Activated CD4-positive, alpha-beta T cell treated with anti-CD3 and anti-CD28 coated beads, Interleukin-2, amount 50 U/mL, for 4 hours (primary cell): ENCODE measurements around the gene SRRM3.
A peak's percentile ranks its signal among the peaks of the same experiment; 100 is the strongest.
"Not testable (repeated sequence)": the region's sequence is repeated elsewhere in the genome, so short reads cannot be mapped to it uniquely, and the experiment has no call there.

ENCODE experiments used
- DNase-seq, 2 experiments: peaks; one replicate each; pipeline ENCODE4 v3.0.0-alpha.2; 2020

SRRM3 gene

DNA sequence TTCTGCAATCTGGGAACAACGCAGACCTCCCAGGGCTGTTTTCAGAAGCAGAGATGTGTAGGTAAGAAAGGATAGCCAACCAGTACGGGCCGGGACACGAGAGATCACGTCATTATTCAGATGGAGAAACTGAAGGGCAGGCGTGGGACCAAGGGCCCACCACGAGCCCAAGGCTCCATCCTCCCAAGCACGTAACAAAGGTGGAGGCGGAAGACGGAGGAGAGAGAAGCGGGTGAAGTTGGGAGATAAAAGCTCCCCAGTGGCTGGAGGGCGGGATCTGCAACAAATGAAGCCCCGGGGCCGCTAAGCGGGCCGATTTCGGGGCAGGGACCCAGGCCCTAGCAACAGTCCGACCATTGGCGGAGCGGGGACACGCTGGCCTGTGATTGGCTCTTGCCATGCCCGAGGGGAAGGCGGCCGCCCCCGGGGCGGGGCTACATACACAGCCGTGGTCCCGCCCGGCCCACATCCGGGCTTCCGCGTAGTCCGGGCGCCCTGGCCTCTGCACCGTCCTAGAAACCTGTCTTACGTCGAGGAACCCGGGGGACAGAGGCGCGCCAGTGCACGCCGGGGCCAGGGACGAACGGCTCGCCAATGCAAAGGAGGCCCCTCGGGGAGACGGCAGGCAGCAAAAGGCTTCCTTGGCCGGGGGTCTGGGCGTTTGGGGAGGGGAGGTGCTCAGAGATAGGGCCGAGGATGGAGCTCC, 116.2 kb downstream of the SRRM3 start:
- peak; percentile 91 for DNase-seq

DNA sequence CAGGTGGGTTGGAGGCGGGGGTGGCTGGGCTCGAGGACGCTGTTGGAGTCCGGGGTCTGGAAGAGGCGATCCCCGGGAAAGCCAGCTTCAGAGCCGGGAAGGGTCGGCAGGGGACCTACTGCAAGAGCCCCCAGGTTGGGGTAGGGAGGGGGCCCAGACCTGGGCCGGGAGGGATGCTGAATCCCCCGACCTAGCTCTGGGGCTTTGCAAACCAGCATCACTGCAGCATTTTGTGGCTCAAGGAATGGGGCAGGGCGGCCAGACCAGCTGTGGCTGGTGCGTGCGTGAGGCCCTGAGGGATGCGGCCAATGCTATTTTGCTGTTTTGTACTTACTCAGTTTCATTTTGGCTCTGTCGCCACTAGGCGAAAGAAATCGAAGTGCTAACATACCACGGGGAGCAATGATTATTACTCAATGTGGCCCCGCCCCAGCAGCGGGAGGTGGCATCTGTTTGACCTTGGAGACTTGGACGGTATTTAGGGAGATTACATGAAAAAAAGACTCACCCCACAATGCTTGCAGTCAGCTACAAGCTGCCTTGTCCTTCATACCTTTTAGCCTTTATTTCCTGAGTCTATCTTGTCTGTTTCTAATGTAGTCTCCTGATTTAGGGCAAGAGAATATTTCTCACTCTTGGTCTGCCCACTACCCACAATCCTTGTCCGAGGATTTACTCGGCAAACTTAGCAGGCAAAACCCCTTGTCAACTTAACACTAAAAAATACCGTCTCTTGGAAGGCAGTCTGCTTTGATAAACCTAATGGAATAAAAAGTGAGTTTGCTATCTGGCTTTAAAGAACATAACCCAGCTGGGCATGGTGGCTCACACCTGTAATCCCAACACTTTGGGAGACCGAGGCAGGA, 117.0 kb downstream of the SRRM3 start:
- DNase-seq, result peak; percentile 51 to 53

DNA sequence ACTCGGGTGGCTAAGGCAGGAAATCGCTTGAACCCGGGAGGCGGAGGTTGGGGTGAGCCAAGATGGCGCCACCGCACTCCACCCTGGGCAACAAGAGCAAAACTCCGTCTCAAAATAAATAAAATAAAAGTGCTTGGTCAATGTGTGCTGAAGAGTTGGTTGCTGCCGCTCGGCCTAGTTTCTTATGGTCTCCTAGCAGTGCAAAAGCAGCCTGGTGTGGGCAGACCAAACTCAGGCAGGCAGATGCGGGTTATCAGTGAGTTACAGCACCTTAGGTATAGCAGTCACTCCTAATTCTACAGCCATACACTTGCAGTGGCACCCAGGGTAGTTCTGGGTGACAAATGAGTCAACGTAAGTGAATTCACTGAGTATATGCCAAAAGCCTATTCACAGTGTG, 123.4 kb downstream of the SRRM3 start:
- no peak for DNase-seq

DNA sequence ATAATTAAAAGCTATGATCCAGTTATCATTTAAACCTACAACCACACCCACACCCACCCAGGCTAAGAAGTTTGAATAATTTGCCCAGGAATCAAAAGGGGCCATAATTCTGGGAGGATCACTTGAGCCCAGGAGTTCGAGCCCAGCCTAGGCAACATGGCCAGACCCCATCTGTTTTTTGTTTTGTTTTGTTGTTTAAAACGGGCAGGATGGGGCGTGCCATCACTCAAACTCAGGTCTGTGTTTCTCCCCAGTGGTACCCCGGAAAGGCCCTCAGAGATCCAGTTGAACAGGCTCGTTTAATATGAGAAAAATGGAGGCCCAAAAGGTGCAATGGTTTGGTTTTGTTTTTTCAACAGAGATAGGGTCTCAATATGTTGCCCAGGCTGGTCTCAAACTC, 124.1 kb downstream of the SRRM3 start:
- no peak for DNase-seq

DNA sequence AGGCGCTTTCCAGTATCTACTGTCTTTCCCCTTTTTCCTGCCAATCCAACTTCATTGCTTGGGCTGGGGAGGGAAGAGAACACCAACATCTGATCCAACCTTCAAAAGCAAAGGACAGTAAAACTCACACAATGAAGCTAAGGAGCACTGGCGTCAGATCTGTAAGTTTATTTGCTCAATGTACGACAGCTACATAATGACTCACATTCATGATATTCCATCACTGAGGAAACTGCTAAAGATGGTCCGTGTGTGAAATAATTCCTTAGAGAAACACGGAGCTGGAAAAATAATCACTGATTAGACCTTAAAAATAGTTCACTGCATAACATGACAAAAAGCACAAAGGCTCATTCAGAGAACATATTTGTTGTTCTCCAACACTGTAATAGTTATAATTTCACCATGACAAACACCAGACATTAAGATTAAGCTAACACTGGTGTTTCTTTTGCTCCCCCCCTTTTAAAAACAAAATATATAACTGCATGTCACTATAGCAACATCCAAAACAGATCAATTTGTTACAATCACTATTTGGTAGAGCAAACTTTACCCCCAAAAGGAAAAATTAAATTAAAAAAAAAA, 125.0 kb downstream of the SRRM3 start:
- no peak for DNase-seq

DNA sequence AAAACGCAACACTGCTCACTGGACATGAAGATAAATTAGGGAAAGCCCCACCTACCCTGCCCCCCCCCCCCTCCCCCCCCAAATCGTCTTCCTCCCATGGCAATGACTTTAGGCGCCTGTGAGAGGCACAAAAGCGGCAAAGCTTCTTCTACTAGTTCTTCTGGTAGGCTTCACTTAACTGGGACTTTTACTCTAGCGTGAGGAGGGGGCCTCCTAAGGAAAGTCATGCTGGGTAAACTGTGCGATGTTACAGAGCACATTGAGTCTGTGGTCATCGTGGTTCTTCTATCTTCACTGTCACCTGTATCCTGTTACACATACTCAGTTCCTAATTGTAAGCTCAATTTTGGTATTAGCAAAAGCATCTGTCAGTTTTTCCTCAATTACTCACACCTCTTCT, 125.9 kb downstream of the SRRM3 start:
- DNase-seq, result no peak

DNA sequence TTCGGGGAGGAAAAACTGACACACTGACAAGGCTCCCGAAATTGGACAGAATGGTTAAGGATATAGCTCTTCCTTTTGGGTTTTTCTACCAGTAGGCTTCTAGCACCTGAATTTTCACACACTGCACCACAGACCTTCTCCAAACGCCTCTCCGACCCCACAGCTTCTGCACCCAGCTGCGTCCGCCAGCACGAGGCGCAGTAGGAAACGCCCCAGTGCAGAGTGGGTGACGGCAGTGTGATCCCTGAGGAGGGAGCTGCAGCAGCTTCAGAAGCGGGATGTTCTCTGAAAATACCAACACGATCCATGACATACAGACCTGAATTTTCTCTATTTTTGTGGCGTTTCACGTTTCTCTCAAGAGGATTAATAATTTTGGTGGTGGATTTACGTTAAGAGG, 126.7 kb downstream of the SRRM3 start:
- DNase-seq, result no peak

DNA sequence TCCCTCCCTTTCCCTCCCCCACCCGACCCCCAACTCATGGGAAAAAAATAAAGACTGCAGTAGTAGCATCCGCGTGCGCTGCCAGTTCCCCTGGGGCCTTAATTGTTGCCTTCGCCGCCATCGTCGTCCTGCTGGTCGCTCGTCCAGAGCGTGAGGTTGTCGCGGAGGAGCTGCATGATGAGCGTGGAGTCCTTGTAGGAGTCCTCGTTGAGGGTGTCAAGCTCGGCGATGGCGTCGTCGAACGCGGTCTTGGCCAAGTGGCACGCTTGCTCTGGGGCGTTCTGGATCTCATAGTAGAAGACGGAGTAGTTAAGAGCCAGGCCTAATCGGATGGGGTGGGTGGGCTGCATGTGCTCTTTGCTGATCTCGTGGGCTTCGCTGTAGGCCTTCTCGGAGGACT, 127.8 kb downstream of the SRRM3 start:
- DNase-seq, result no peak

DNA sequence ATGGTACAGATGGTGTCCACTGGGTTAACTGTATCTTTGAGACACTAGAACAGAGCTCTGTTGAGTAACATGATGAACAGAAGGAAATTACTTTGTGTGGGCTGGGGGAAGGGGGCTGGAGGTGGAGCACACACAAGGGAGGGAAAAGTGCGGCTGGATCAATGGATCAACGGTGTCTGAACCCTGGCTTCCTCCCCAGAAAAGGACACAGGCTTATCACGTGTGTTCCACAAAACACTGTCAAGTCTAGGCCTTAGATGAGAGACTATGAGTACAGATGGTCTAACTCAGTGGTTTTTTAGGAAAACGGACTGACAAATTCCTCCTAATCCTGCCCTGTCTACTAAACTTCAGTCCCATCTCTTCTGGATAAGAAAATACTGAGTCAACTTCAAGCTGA, 128.6 kb downstream of the SRRM3 start:
- no peak for DNase-seq

DNA sequence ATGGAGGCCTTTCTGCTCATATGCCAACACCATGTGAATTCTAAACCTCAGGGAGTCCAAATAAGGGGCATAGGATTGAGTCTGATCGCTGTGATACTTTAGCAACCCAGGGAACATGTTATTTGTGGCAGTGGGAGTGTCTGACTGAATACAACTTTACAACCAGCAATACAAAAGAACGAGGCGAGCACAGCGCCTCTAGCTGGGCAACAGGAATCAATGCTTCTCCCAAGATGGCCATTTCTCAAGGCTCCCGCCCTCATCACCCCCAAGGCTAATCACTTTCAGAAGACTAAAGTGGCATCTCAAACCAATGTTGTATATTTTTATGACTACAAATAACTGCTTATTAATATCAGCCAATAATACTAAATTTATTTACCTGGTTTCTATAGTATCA, 129.0 kb downstream of the SRRM3 start:
- DNase-seq, result no peak

DNA sequence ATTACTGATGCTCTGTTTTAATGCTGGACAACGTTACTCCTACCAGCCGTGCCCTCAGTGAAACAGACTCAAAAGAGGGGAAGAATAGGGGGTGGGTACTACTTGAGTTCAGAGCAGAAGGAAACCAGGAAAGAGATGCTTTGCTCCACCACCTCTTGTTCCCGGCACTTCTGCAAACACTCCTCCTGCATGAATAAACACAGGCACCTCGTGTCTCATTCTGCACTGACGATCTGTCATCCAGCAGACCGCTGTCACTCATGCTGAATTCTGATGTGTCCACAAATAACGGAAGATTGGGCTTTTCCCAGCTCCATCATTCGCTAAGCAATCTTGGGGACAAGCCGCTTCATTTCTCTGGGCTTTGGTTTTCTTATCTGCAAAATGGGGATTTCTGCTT, 130.4 kb downstream of the SRRM3 start:
- DNase-seq, result no peak

DNA sequence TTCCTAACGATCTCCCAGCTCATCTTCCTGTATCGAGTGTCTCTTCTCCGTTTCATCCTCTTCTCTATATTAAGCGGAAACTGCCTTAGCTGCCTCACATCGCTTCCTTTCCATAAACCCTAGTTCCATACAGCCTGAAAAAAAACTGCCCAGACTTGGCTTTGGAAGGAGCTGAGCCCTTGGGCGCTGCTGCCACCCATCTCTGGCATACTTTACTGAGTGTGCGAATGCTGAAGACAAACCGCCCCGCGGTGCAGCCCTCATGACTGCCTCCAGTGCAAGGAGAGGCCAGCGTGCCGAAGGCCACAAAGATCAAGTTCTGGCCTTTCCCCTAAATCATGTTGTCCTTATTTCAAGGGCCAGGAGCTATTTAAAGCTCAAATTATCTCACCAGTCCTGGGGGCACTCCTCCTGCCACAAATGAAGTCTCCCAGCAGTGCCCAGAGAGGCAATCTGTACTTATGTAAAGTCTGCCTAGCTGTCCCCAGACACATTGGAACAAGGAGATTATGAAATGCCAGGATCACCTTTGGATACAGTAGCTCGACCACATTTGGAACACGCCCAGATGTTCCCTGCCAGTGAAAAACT, 131.9 kb downstream of the SRRM3 start:
- no peak for DNase-seq

DNA sequence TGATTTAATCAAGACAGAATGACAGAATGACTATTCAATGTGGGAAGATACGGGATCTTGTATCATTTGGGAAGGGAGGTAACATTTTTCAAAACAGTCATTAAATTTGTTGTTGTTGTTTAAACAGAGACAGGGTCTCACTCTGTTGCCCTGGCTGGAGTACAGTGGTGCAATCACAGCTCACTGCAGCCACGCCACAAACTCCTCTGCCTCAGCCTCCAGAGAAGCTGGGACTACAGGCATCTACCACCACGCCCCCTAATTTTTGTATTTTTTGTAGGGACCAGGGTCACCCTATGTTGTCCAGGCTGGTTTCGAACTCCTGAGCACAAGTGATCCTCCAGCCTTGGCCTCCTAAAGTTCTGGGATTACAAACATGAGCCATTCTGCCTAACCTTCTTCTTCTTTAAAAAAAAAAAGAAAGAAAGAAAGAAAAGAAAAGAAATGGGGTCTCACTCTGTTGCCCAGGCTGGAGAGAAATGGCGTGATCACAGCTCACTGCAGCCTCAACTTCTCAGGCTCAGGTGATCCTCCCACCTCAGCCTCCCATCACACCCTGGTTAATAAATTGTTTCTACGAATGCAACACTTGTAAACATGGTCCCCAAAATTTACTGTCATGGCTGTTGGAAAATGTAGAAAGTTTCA, 132.7 kb downstream of the SRRM3 start:
- DNase-seq, result no peak

DNA sequence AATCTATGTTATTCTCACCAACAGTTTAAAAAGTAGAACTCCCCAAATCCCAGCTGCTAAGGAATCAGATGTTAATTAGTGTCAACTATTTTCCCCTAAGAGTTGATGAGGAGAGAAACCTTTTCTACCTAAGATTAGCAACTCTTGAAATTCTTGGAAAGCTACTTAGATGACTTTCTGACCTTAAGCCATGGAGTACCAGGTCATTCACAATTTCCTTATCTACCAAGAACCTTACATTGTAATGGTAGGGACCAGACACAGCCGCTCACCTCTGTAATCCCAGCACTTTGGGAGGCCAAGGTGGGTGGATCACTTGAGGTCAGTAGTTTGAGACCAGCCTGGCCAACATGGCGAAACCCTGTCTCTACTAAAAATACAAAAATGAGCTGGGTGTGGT, 133.7 kb downstream of the SRRM3 start:
- DNase-seq, result not testable (repeated sequence)

DNA sequence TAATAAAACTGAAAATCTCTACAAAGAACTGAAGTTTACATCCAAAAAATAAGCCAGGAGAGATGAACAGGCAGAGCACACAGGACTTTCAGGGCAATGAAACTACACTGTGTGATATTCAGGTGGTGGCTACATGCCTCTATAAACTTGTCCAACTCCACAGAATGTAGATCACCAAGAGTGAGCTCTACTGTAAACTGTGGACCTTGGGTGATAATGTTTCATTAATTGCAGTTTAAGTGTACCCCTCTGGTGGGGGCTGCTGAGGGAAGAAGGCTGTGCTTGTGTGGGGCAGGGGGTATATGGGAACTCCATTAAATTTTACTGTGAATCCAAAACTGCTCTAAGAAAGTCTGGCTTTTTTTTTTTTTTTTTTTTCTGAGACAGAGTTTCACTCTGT, 134.4 kb downstream of the SRRM3 start:
- DNase-seq, result no peak
